ENCODE results near the gene SLC39A2.
A peak's percentile ranks its signal among the peaks of the same experiment; 100 is the strongest.
"Not testable (repeated sequence)": the region's sequence is repeated elsewhere in the genome, so short reads cannot be mapped to it uniquely, and the experiment has no call there.

The SLC39A2 gene
- total RNA-seq = 0 to 0.33 (median 0.12) reads per million in 9 experiments

- Mint-ChIP-seq H3K36me3 (ENCODE audit: insufficient read depth) (peaks cover 41% of the 10 kb centered on the region), H3K4me3 (no peak within 1 kb of the TSS), H3K27ac (peak within 1 kb of the TSS in 1 of 2 donors; percentile 22)
Measured at GRCh38 chr14:20998674-20999366, at the start of gene SLC39A2. Gene SLC39A2, plus strand, starts transcription at chr14:20999293. Its CDS starts 154 bp downstream, at chr14:20999447.

GRCh38 chr14:20954736-20955537, 44.2 kb upstream of the SLC39A2 start, which contains the start of gene RNASE2:
Gene RNASE2, plus strand, starts transcription at chr14:20955487. Its CDS starts 285 bp downstream, at chr14:20955772.
- not testable (repeated sequence) for H3K9me3 Mint-ChIP-seq; H3K4me1 Mint-ChIP-seq (ENCODE audit: low read depth in 2 of 2)
- peaks cover 51 to 52% of the 10 kb centered on the region in 2 donors for H3K27me3 Mint-ChIP-seq

More at GRCh38 chr14:20998674-20999366, at the start of gene SLC39A2:
- no peaks in the 10 kb centered on the region for H3K27me3 Mint-ChIP-seq
- H3K4me1 Mint-ChIP-seq (ENCODE audit: low read depth in 2 of 2) = peaks cover 2 to 5% of the 10 kb centered on the region in 2 donors
- ATAC-seq (replicated peaks) (no peak), DNase-seq (no peak)
- H3K9me3 Mint-ChIP-seq = no peaks in the 10 kb centered on the region

GRCh38 chr14:20955538-20955873, 43.6 kb upstream of the SLC39A2 start:
- not testable (repeated sequence) for H3K27ac Mint-ChIP-seq, H3K4me3 Mint-ChIP-seq, DNase-seq

More at GRCh38 chr14:20954736-20955537, 44.2 kb upstream of the SLC39A2 start, which contains the start of gene RNASE2:
- H3K4me3 Mint-ChIP-seq; ATAC-seq (replicated peaks); DNase-seq; H3K27ac Mint-ChIP-seq; H3K36me3 Mint-ChIP-seq (ENCODE audit: insufficient read depth): not testable (repeated sequence)

GRCh38 chr14:20956376-20956976, 42.6 kb upstream of the SLC39A2 start:
- Mint-ChIP-seq H3K27ac (no peak overlapping the region), H3K4me3 (no peak overlapping the region), H3K4me1 (ENCODE audit: low read depth in 2 of 2) (peaks cover 9 to 12% of the 10 kb centered on the region in 2 donors), H3K36me3 (ENCODE audit: insufficient read depth) (peaks cover 2% of the 10 kb centered on the region), H3K27me3 (peaks cover 43 to 46% of the 10 kb centered on the region in 2 donors), H3K9me3 (no peaks in the 10 kb centered on the region)
- DNase-seq (no peak), ATAC-seq (replicated peaks) (no peak)

More at GRCh38 chr14:20955538-20955873, 43.6 kb upstream of the SLC39A2 start:
- peaks cover 46% of the 10 kb centered on the region in 2 donors for H3K27me3 Mint-ChIP-seq
- ATAC-seq (replicated peaks); H3K4me1 Mint-ChIP-seq (ENCODE audit: low read depth in 2 of 2); H3K9me3 Mint-ChIP-seq; H3K36me3 Mint-ChIP-seq (ENCODE audit: insufficient read depth): not testable (repeated sequence)

GRCh38 chr14:20958946-20959345, 40.1 kb upstream of the SLC39A2 start:
- H3K36me3 Mint-ChIP-seq (ENCODE audit: insufficient read depth); H3K4me3 Mint-ChIP-seq; H3K27ac Mint-ChIP-seq; H3K9me3 Mint-ChIP-seq; ATAC-seq (replicated peaks); DNase-seq: not testable (repeated sequence)
- peaks cover 10 to 16% of the 10 kb centered on the region in 2 donors for H3K4me1 Mint-ChIP-seq (ENCODE audit: low read depth in 2 of 2)
- peaks cover 50 to 56% of the 10 kb centered on the region in 2 donors for H3K27me3 Mint-ChIP-seq

- Mint-ChIP-seq H3K4me1 (ENCODE audit: low read depth in 2 of 2) (peaks cover 12% of the 10 kb centered on the region in 2 donors), H3K36me3 (ENCODE audit: insufficient read depth) (peaks cover 9% of the 10 kb centered on the region)
Measured at GRCh38 chr14:20969336-20969735, 29.8 kb upstream of the SLC39A2 start.

GRCh38 chr14:20970647-20970982, 28.5 kb upstream of the SLC39A2 start:
- ATAC-seq (replicated peaks) (peak; percentile 1), DNase-seq (no peak)
- H3K27ac Mint-ChIP-seq = peak overlapping the region in 1 of 2 donors; percentile 79
- H3K4me1 Mint-ChIP-seq (ENCODE audit: low read depth in 2 of 2) = peaks cover 12% of the 10 kb centered on the region in 2 donors
- H3K27me3 Mint-ChIP-seq = peaks cover 26 to 71% of the 10 kb centered on the region in 2 donors
- H3K9me3 Mint-ChIP-seq = no peaks in the 10 kb centered on the region
- H3K4me3 Mint-ChIP-seq = peak overlapping the region; percentile 90
- peaks cover 9% of the 10 kb centered on the region for H3K36me3 Mint-ChIP-seq (ENCODE audit: insufficient read depth)

More at GRCh38 chr14:20969336-20969735, 29.8 kb upstream of the SLC39A2 start:
- H3K9me3 Mint-ChIP-seq = no peaks in the 10 kb centered on the region
- peaks cover 32 to 83% of the 10 kb centered on the region in 2 donors for H3K27me3 Mint-ChIP-seq
- no peak overlapping the region for H3K27ac Mint-ChIP-seq
- ATAC-seq (replicated peaks) (no peak), DNase-seq (no peak)
- no peak overlapping the region for H3K4me3 Mint-ChIP-seq

- Mint-ChIP-seq H3K27me3 (peaks cover 26 to 65% of the 10 kb centered on the region in 2 donors), H3K4me1 (ENCODE audit: low read depth in 2 of 2) (peaks cover 12% of the 10 kb centered on the region in 2 donors), H3K36me3 (ENCODE audit: insufficient read depth) (peaks cover 9% of the 10 kb centered on the region), H3K4me3 (peak overlapping the region; percentile 90), H3K27ac (peak overlapping the region; percentile 41 to 79), H3K9me3 (no peaks in the 10 kb centered on the region)
- DNase-seq (peak; percentile 74 to 78 (median 78)), ATAC-seq (replicated peaks) (peak; percentile 89)
Measured at GRCh38 chr14:20970983-20971704, 27.9 kb upstream of the SLC39A2 start.

GRCh38 chr14:20971705-20972021, 27.4 kb upstream of the SLC39A2 start:
- Mint-ChIP-seq H3K27ac (peak overlapping the region; percentile 41 to 79), H3K36me3 (ENCODE audit: insufficient read depth) (peaks cover 9% of the 10 kb centered on the region), H3K4me1 (ENCODE audit: low read depth in 2 of 2) (peaks cover 12% of the 10 kb centered on the region in 2 donors), H3K27me3 (peaks cover 26 to 60% of the 10 kb centered on the region in 2 donors), H3K4me3 (peak overlapping the region; percentile 90), H3K9me3 (no peaks in the 10 kb centered on the region)
- ATAC-seq (replicated peaks) = peak; percentile 27
- no peak for DNase-seq

- Mint-ChIP-seq H3K4me3 (no peak overlapping the region), H3K27ac (no peak overlapping the region), H3K4me1 (ENCODE audit: low read depth in 2 of 2) (peaks cover 12% of the 10 kb centered on the region in 2 donors), H3K9me3 (no peaks in the 10 kb centered on the region), H3K36me3 (ENCODE audit: insufficient read depth) (peaks cover 6% of the 10 kb centered on the region), H3K27me3 (peaks cover 10 to 43% of the 10 kb centered on the region in 2 donors)
- DNase-seq = no peak
- no peak for ATAC-seq (replicated peaks)
Measured at GRCh38 chr14:20973501-20973900, 25.6 kb upstream of the SLC39A2 start.

- Mint-ChIP-seq H3K4me1 (ENCODE audit: low read depth in 2 of 2) (peaks cover 5 to 6% of the 10 kb centered on the region in 2 donors), H3K9me3 (no peaks in the 10 kb centered on the region), H3K27me3 (peaks cover 25 to 51% of the 10 kb centered on the region in 2 donors), H3K4me3 (no peak overlapping the region), H3K27ac (no peak overlapping the region), H3K36me3 (ENCODE audit: insufficient read depth) (peaks cover 1% of the 10 kb centered on the region)
- DNase-seq = no peak
- ATAC-seq (replicated peaks) = no peak
Measured at GRCh38 chr14:20976291-20976690, 22.8 kb upstream of the SLC39A2 start.

- no peak overlapping the region for H3K27ac Mint-ChIP-seq
- no peaks in the 10 kb centered on the region for H3K36me3 Mint-ChIP-seq (ENCODE audit: insufficient read depth)
- DNase-seq (no peak), ATAC-seq (replicated peaks) (no peak)
- H3K4me1 Mint-ChIP-seq (ENCODE audit: low read depth in 2 of 2) = no peaks in the 10 kb centered on the region
- peaks cover 27 to 45% of the 10 kb centered on the region in 2 donors for H3K27me3 Mint-ChIP-seq
- no peaks in the 10 kb centered on the region for H3K9me3 Mint-ChIP-seq
- no peak overlapping the region for H3K4me3 Mint-ChIP-seq
Measured at GRCh38 chr14:20978687-20979086, 20.4 kb upstream of the SLC39A2 start.

- DNase-seq (no peak), ATAC-seq (replicated peaks) (no peak)
- no peaks in the 10 kb centered on the region for H3K9me3 Mint-ChIP-seq
- no peak overlapping the region for H3K27ac Mint-ChIP-seq
- peaks cover 36 to 56% of the 10 kb centered on the region in 2 donors for H3K27me3 Mint-ChIP-seq
- H3K4me1 Mint-ChIP-seq (ENCODE audit: low read depth in 2 of 2) = no peaks in the 10 kb centered on the region
- no peak overlapping the region for H3K4me3 Mint-ChIP-seq
- H3K36me3 Mint-ChIP-seq (ENCODE audit: insufficient read depth) = no peaks in the 10 kb centered on the region
Measured at GRCh38 chr14:20980906-20981305, 18.2 kb upstream of the SLC39A2 start.
